GM18507 (cell line): ENCODE results near the gene PLAC9.
"Not testable (repeated sequence)": the region's sequence is repeated elsewhere in the genome, so short reads cannot be mapped to it uniquely, and the experiment has no call there.

Experiments
- DNase-seq: peaks from one replicate; pipeline ENCODE4 v3.0.0; 2011; ENCODE audit warnings: low read depth; ENCODE audit not compliant: insufficient read length; ENCODE audit errors: extremely low spot score
- FAIRE-seq: peaks from 2 replicates; lab custom pipeline; 2011; peaks lifted over from hg19 to GRCh38; lab: Jason Lieb, UNC

Gene PLAC9

GRCh38 chr10:80137031-80137862 is 4.7 kb downstream of the PLAC9 start:
- no peak for FAIRE-seq
- DNase-seq = no peak

DNA sequence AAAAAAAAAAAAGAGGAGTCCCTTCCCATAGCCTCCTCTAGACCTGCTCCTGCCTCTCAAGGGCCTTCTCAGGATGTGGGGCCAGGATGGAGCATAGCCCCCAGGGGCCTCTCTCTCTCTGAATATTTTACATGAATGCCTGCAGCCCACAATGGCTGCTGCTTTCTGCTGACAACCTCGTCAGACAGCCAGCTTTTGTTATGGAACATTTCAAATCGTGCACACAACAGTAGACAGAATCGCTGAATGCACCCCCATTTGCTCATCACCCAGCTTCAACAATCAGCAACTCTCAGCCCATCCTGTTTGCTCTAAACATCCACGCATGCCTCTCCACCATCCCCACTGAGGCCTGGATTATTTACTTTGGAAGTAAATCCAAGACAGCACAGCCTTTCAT is 5.4 kb downstream of the PLAC9 start:
- DNase-seq (no peak), FAIRE-seq (no peak)

DNA sequence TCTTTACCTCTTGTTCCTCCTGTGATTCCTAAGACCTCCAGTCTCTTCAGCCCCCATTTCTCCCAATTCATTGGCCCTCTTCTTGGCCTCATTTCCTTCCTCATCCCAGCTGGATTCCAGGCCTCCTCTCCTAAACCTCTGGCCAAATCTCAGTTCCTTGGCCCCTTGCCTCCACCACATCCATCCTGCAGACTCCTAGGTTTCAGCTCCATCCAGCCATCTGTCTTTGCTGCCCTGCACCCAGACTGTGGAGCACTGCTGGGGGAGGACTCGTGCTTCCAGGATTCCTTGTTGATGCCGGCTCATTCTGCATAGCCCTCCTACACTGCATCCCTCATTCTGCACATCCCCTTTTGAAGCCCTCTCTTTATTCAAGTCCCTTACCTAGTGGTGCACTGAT is 6.7 kb downstream of the PLAC9 start:
- FAIRE-seq (no peak), DNase-seq (no peak)

DNA sequence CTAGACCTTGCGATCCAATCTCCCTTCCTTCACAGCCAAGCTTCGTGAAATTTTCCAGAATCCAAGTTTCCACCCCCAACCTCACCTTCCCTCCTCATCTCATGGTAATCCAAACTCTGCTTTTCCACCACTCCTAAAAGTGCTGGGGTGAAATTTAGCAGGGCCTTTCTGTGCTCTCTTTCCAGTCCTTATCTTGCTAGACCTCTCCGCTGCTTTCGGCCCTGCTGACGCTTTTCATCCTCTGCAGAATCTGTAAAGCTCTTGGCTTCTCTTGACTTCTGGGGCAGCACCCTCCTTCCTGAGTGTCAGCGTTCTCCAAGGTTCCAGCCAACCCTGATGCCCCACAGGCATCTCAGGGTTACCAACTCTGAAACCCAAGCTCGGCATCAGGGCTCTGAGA is 7.7 kb downstream of the PLAC9 start:
- no peak for FAIRE-seq
- no peak for DNase-seq

- DNase-seq (no peak), FAIRE-seq (no peak)
Measured at GRCh38 chr10:80141696-80142460, 9.3 kb downstream of the PLAC9 start.

DNA sequence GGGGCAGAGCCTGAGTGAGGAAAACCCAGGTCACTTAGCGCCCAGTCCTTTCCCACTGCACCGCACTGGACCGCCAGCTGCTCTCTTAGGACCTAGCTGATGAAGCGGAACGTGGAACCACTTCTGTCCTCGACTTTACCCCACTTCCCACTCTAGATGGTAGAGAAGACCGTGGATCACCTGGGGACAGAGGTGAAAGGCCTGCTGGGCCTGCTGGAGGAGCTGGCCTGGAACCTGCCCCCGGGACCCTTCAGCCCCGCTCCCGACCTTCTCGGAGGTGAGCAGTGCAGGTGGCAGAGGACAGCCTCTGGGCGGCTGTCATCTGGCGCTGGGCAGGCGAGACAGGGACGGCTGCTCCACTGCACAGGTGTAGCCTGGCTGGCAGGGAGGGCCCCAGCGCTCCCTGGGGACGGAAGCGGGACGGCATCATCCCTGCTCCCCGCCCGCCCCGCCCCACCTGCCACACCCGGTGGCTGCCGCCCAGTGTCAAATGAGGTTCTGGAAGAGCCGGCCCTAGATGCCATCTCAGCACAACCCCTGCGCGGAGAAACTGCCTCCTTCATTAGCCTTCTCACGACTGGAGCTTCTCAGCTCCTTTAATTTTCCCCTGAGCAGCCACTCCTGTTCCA is 11.7 kb downstream of the PLAC9 start:
- FAIRE-seq (no peak), DNase-seq (peak; percentile 30)

- DNase-seq (no peak), FAIRE-seq (no peak)
Measured at GRCh38 chr10:80144696-80145131, 12.2 kb downstream of the PLAC9 start.

GRCh38 chr10:80145406-80146308 is 13.1 kb downstream of the PLAC9 start:
- FAIRE-seq, DNase-seq: not testable (repeated sequence)

GRCh38 chr10:80146918-80147317 is 14.4 kb downstream of the PLAC9 start:
- DNase-seq = no peak
- FAIRE-seq = no peak

- FAIRE-seq (no peak), DNase-seq (no peak)
Measured at GRCh38 chr10:80148166-80148805, 15.8 kb downstream of the PLAC9 start.

DNA sequence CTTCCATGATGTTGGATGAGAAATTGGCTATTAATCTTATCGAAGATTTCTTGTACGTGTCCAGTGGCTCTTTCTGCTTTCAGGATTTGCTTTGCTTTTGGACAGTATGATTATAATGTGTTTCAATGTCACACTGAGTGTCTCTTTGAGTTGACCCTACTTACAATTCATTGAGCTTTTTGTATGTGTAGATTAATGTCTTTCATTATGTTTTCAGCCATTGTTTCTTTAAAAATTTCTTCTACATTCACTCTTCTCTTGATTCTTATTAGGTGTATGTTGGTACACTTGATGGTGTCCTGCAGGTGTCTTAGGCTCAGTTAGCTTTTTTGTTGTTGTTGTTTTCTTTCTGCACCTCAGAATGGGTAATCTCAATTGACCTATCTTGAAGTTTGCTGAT is 16.6 kb downstream of the PLAC9 start:
- DNase-seq = no peak
- FAIRE-seq = no peak

DNA sequence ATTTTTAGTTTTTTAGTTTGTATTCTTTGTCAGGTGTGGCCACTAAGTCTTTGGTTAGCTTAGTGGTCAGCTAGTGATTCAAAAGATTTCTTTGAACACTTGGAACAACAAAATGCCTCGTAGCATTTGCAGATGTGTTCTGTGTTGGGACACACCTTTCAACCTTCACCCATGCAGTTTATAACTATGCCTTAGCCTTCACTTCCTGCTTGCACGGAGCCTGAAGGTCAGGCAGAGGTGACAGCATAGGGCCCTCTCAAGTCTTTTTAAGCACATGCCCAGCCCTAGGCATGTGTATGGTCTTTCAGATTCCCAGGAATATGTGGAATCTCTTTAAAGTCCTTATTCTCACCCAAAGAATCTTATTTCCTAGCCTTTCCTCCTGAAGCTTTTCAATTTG is 17.6 kb downstream of the PLAC9 start:
- DNase-seq = no peak
- no peak for FAIRE-seq

DNA sequence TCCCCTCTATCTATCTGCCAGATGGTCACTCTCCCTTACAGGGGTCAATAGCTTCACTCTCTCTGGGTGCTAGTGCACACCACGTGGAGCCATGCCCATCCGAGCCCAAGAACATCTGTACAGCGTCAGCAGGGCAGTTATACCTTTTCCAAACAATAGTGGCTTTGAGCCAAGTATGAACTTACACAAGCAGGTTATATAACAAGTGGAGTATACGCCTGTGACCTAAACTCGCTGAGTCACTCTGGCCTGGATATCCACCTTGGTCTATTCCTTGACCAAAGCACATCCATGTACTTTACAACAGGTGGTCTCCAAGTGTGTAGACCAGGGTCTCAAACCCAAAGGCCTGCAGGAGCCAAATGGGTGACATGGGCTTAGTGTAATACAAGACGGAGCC is 20.3 kb downstream of the PLAC9 start:
- FAIRE-seq (no peak), DNase-seq (no peak)

DNA sequence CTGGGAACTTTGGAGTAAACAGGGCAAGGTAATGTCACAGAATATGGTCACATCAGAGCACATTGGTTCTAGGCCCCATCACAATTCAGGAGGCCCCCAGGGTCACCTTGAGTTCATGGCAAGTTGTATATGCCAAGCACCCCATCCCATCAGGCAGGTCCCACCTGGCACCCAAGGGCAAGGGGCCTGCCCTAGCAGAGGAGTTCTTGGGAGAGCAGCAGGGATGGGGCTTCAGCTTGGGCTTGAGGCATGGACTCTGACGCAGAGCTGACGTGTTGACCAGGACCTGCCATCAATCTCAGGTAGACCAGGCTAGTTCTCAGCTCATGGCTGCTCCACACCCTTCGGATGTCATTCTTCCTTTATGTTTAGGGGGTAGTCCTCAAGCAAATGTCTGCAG is 20.9 kb downstream of the PLAC9 start:
- FAIRE-seq (no peak), DNase-seq (no peak)

- no peak for DNase-seq
- no peak for FAIRE-seq
Measured at GRCh38 chr10:80154626-80154977, 22.1 kb downstream of the PLAC9 start.

DNA sequence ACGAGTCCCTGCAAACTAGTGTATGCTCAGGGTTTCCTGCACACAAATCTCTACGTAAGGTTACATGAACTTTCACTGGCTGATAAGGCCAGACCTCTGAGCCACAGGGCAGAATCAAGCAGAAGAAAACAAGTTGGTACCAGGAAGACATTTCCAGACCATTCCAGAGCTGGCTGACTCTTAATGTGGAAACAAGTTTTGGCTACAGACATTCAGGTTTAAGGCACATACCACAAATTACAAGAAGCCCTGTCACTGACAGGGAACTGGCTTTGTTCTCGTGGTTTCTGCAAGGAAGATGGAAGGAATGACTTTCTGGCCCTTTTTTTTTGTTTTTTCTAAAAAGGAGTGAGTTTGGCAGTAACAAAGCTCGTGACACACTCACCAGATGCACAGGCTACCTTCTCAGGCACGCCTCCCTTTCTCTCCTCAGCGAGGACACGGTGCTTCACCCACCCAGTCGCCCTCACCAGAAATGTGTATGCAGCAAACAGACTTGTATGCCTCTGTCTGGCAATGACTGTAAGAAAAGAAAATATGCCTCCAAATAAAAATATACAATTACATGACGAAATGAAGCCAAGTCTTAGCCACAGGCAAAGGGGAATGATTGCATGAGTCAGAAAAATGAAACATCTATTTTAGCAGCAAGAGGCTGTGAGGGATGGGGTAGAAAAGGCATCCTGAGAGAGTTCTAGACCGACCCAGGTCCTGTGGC is 22.6 kb downstream of the PLAC9 start:
- DNase-seq (no peak), FAIRE-seq (no peak)

DNA sequence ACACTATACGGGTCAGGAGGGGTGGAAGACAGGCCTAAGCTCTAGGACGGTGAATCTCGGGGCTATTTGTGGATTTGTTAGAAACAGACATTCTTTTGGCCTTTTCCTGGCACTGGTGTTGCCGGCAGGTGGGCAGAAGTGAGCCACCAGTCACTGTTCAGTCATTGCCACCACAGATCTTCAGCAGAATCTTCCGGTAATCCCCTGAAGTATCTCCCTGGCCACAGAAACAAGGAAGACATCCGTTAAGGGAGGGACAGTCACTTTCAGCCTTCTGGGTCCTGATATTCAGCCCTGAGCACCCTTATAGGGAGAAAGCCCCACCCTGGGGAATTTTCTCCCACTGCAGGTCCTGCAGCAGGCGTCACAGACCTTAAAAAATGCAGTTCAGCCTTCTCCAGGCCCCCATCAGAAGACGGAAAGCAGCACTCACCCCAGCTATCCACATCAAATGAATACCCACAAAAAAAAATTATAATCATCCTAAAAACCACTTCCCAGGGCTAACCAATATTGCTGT is 23.2 kb downstream of the PLAC9 start:
- FAIRE-seq (no peak), DNase-seq (no peak)

DNA sequence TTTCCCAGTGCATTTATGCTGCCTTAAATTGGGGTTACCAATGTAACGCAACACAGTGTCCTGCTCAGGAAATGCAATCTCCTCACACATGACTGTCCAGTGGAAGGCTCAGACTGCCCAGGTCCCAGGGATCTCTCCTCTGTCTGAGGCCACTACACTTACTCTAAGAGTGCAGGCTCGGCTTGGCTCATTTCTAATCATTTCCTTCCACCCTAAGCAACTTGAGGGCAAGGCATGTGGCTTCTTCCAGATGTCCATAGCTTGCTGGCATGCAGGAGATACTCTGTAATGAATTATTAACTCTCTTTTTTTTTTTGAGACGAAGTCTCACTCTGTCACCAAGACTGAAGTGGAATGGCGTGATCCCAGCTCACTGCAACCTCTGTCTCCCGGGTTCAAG is 23.7 kb downstream of the PLAC9 start:
- DNase-seq (no peak), FAIRE-seq (no peak)
